ENCODE measurements around the gene GNAS-AS1. TPM values are rescaled to one million over a fixed set of nuclear protein-coding genes. Genes with fewer than 3 reads are reported as not detected.
A peak's percentile ranks its signal among the peaks of the same experiment; 100 is the strongest.

Gene GNAS-AS1
- total and polyA plus RNA-seq, 10 of the 15 experiments (the other 5 are each of a cell fraction or from before 2014, with no cell fraction given): 0.06 to 2.7 (median 1.2) TPM

- Histone ChIP-seq H3K9ac (ENCODE audit: control insufficient read depth, insufficient read depth, low read length) (no peak overlapping the region), H2AFZ (ENCODE audit: control insufficient read depth, low read depth, low read length) (no peak overlapping the region), H3K79me2 (ENCODE audit: control insufficient read depth, insufficient read depth, low read length) (no peaks in the 10 kb centered on the region), H4K20me1 (ENCODE audit: control insufficient read depth, insufficient read depth) (no peaks in the 10 kb centered on the region), H3K4me2 (ENCODE audit: control insufficient read depth, insufficient read depth) (no peak overlapping the region), H3K4me3 (no peak overlapping the region), H3K4me1 (ENCODE audit: control insufficient read depth, insufficient read depth, low read length) (no peaks in the 10 kb centered on the region), H3K36me3 (ENCODE audit: control insufficient read depth in 2 of 2, insufficient read depth in 2 of 2, low read length in 1 of 2) (no peaks in the 10 kb centered on the region), H3K27me3 (replicated peaks in 1 of 2; ENCODE audit: control insufficient read depth in 2 of 2, insufficient read depth in 2 of 2, low read length in 1 of 2) (peaks cover 0 to 8% of the 10 kb centered on the region in 2 experiments; a peak in 2 of 4 replicates), H3K9me3 (replicated peaks; ENCODE audit: control insufficient read depth, insufficient read depth, low read length) (no peaks in the 10 kb centered on the region), H3K27ac (ENCODE audit: control insufficient read depth, insufficient read depth) (no peak overlapping the region)
- BruUV-seq (replicated peaks): no TSS peak
- ChIA-PET CTCF (no interaction called here), RAD21 (ENCODE audit: unreplicated experiment) (no interaction called here), POLR2A (no interaction called here), SMC1A (ENCODE audit: uncharacterized antibody, unreplicated experiment) (no interaction called here)
- intact Hi-C loops (cut with micrococcal nuclease; ENCODE audit: unreplicated experiment): no loop called here
- in situ Hi-C loops (cut with MboI): no loop called here
- DNase-seq (ENCODE audit: low read depth, low spot score) (no peak), FAIRE-seq (no peak), ATAC-seq (no peak)
- 35% methylated on average over 6 of the region's 6 CpGs for WGBS (ENCODE audit: insufficient coverage, insufficient replicate concordance, low lambda C conversion rate, missing lambda C conversion rate)
- TF ChIP-seq ZNF207 (IDR thresholded peaks at IDR 0.05; ENCODE audit: borderline replicate concordance): no peak
- no peak for TF ChIP-seq CBFB (IDR thresholded peaks at IDR 0.05; ENCODE audit: low read depth)
- TF ChIP-seq RAD21 (IDR thresholded peaks at IDR 0.05; ENCODE audit: insufficient read depth, low read depth, low read length): no peak
- TF ChIP-seq SUZ12 (IDR thresholded peaks at IDR 0.05; ENCODE audit: unreplicated experiment): no peak
Measured at GRCh38 chr20:58772786-58773185, 77.9 kb downstream of the GNAS-AS1 start.

MicroRNA genes within 50 kb of the gene (microRNA counts, 767-probe panel; counts per million panel counts)
- microRNA hsa-miR-296-3p: 55.3 counts per million
- 2,876 counts per million, percentile 87 among the panel's probes with 10 or more counts for microRNA hsa-miR-296-5p
- 55.3 counts per million for microRNA hsa-miR-298

Small RNA genes within 50 kb of the gene (microRNA-seq; reads per million reads assigned to microRNA genes)
- not detected for gene MIR298

Small RNA genes within 50 kb of the gene (small RNA-seq; reads per million reads assigned to genes)
- not detected for gene MIR298
- gene RF02127: not detected
- not detected for gene RF02128
- gene RF02130: not detected
- gene RF02131: not detected

Other genes starting within 250 kb of the GNAS-AS1 start
Only the 7 nearest of the 8 such genes appear.
- 12.2 and 14.1 TPM in 2 replicates for gene NPEPL1, start 158.1 kb downstream of the GNAS-AS1 start, total RNA-seq (2014; rRNA removed)
- 8.0 and 9.0 TPM in 2 replicates for gene NPEPL1, start 158.1 kb downstream of the GNAS-AS1 start, total RNA-seq (2014; rRNA removed; fragmentation: Illumina TruSeq; extraction: Trizol)
- gene NPEPL1, start 158.1 kb downstream of the GNAS-AS1 start, total RNA-seq (2021): 19.5 and 21.3 TPM in 2 replicates
- gene NPEPL1, start 158.1 kb downstream of the GNAS-AS1 start, polyA plus RNA-seq (2011; rRNA removed): 1.8 and 3.1 TPM in 2 replicates
- 1.6 and 6.1 TPM in 2 replicates for gene NPEPL1, start 158.1 kb downstream of the GNAS-AS1 start, polyA plus RNA-seq (2014; fragmentation: Illumina TruSeq; extraction: Trizol)
- under 1 TPM; 0.08 to 0.80 TPM for gene NPEPL1, start 158.1 kb downstream of the GNAS-AS1 start, polyA plus RNA-seq (2014; fragmentation: Nextera tagmentation; extraction: Ambion mirVana)
- 20.0 and 23.1 TPM in 2 replicates for gene NPEPL1, start 158.1 kb downstream of the GNAS-AS1 start, polyA plus RNA-seq (2014; rRNA removed)
- 10 to 100 TPM; 11.4 to 13.1 TPM for gene NPEPL1, start 158.1 kb downstream of the GNAS-AS1 start, polyA plus RNA-seq (2016; fragmentation: Nextera tagmentation; extraction: Ambion mirVana)
- gene GNAS, start 1.8 kb upstream of the GNAS-AS1 start, total RNA-seq (2014; rRNA removed): 399 and 405 TPM in 2 replicates
- 368 and 389 TPM in 2 replicates for gene GNAS, start 1.8 kb upstream of the GNAS-AS1 start, total RNA-seq (2014; rRNA removed; fragmentation: Illumina TruSeq; extraction: Trizol)
- 792 and 818 TPM in 2 replicates for gene GNAS, start 1.8 kb upstream of the GNAS-AS1 start, total RNA-seq (2021)
- gene GNAS, start 1.8 kb upstream of the GNAS-AS1 start, polyA plus RNA-seq (2011; rRNA removed): 449 and 706 TPM in 2 replicates
- gene GNAS, start 1.8 kb upstream of the GNAS-AS1 start, polyA plus RNA-seq (2014; fragmentation: Illumina TruSeq; extraction: Trizol): 838 and 950 TPM in 2 replicates
- gene GNAS, start 1.8 kb upstream of the GNAS-AS1 start, polyA plus RNA-seq (2014; fragmentation: Nextera tagmentation; extraction: Ambion mirVana): 100 to 1,000 TPM; 242 to 344 TPM
- 625 and 680 TPM in 2 replicates for gene GNAS, start 1.8 kb upstream of the GNAS-AS1 start, polyA plus RNA-seq (2014; rRNA removed)
- gene GNAS, start 1.8 kb upstream of the GNAS-AS1 start, polyA plus RNA-seq (2016; fragmentation: Nextera tagmentation; extraction: Ambion mirVana): 100 to 1,000 TPM; 209 to 261 TPM
- gene NELFCD, start 130.4 kb upstream of the GNAS-AS1 start, total RNA-seq (2014; rRNA removed): 68.7 and 74.9 TPM in 2 replicates
- gene NELFCD, start 130.4 kb upstream of the GNAS-AS1 start, total RNA-seq (2014; rRNA removed; fragmentation: Illumina TruSeq; extraction: Trizol): 46.3 and 54.3 TPM in 2 replicates
- 68.9 and 82.1 TPM in 2 replicates for gene NELFCD, start 130.4 kb upstream of the GNAS-AS1 start, total RNA-seq (2021)
- 76.5 and 86.8 TPM in 2 replicates for gene NELFCD, start 130.4 kb upstream of the GNAS-AS1 start, polyA plus RNA-seq (2011; rRNA removed)
- gene NELFCD, start 130.4 kb upstream of the GNAS-AS1 start, polyA plus RNA-seq (2014; fragmentation: Illumina TruSeq; extraction: Trizol): 83.4 and 89.7 TPM in 2 replicates
- 10 to 100 TPM in 1 of 2 experiments, 1 to 10 TPM in 1; 8.9 to 16.7 TPM for gene NELFCD, start 130.4 kb upstream of the GNAS-AS1 start, polyA plus RNA-seq (2014; fragmentation: Nextera tagmentation; extraction: Ambion mirVana)
- 79.8 and 83.6 TPM in 2 replicates for gene NELFCD, start 130.4 kb upstream of the GNAS-AS1 start, polyA plus RNA-seq (2014; rRNA removed)
- 100 to 1,000 TPM; 107 to 109 TPM for gene NELFCD, start 130.4 kb upstream of the GNAS-AS1 start, polyA plus RNA-seq (2016; fragmentation: Nextera tagmentation; extraction: Ambion mirVana)
- 110 and 139 TPM in 2 replicates for gene CTSZ, start 156.4 kb upstream of the GNAS-AS1 start, total RNA-seq (2014; rRNA removed)
- gene CTSZ, start 156.4 kb upstream of the GNAS-AS1 start, total RNA-seq (2014; rRNA removed; fragmentation: Illumina TruSeq; extraction: Trizol): 177 and 192 TPM in 2 replicates
- gene CTSZ, start 156.4 kb upstream of the GNAS-AS1 start, total RNA-seq (2021): 225 and 233 TPM in 2 replicates
- 92.8 and 169 TPM in 2 replicates for gene CTSZ, start 156.4 kb upstream of the GNAS-AS1 start, polyA plus RNA-seq (2011; rRNA removed)
- gene CTSZ, start 156.4 kb upstream of the GNAS-AS1 start, polyA plus RNA-seq (2014; fragmentation: Illumina TruSeq; extraction: Trizol): 301 and 321 TPM in 2 replicates
- 10 to 100 TPM in 1 of 2 experiments, 1 to 10 TPM in 1; 6.0 to 14.0 TPM for gene CTSZ, start 156.4 kb upstream of the GNAS-AS1 start, polyA plus RNA-seq (2014; fragmentation: Nextera tagmentation; extraction: Ambion mirVana)
- 215 and 256 TPM in 2 replicates for gene CTSZ, start 156.4 kb upstream of the GNAS-AS1 start, polyA plus RNA-seq (2014; rRNA removed)
- gene CTSZ, start 156.4 kb upstream of the GNAS-AS1 start, polyA plus RNA-seq (2016; fragmentation: Nextera tagmentation; extraction: Ambion mirVana): 10 to 100 TPM in 1 of 2 experiments, 1 to 10 TPM in 1; 8.0 to 11.8 TPM
- 0.06 and 0.11 TPM in 2 replicates for gene TUBB1, start 168.5 kb upstream of the GNAS-AS1 start, total RNA-seq (2014; rRNA removed)
- gene TUBB1, start 168.5 kb upstream of the GNAS-AS1 start, total RNA-seq (2014; rRNA removed; fragmentation: Illumina TruSeq; extraction: Trizol): 0.04 TPM in 1 of 2 replicates, not detected in the other
- not detected in 2 replicates for gene TUBB1, start 168.5 kb upstream of the GNAS-AS1 start, total RNA-seq (2021)
- gene TUBB1, start 168.5 kb upstream of the GNAS-AS1 start, polyA plus RNA-seq (2011; rRNA removed): 0.03 and 0.07 TPM in 2 replicates
- 0.04 TPM in 1 of 2 replicates, not detected in the other for gene TUBB1, start 168.5 kb upstream of the GNAS-AS1 start, polyA plus RNA-seq (2014; fragmentation: Illumina TruSeq; extraction: Trizol)
- gene TUBB1, start 168.5 kb upstream of the GNAS-AS1 start, polyA plus RNA-seq (2014; fragmentation: Nextera tagmentation; extraction: Ambion mirVana): under 1 TPM in 1 of 2 experiments, not detected in 1; 0.02 TPM
- 0.05 TPM in 1 of 2 replicates, not detected in the other for gene TUBB1, start 168.5 kb upstream of the GNAS-AS1 start, polyA plus RNA-seq (2014; rRNA removed)
- gene TUBB1, start 168.5 kb upstream of the GNAS-AS1 start, polyA plus RNA-seq (2016; fragmentation: Nextera tagmentation; extraction: Ambion mirVana): under 1 TPM; 0.13 to 0.20 TPM
- 49.0 and 61.6 TPM in 2 replicates for gene ATP5F1E, start 181.4 kb upstream of the GNAS-AS1 start, total RNA-seq (2014; rRNA removed)
- gene ATP5F1E, start 181.4 kb upstream of the GNAS-AS1 start, total RNA-seq (2014; rRNA removed; fragmentation: Illumina TruSeq; extraction: Trizol): 96.3 and 96.9 TPM in 2 replicates
- 96.4 and 107 TPM in 2 replicates for gene ATP5F1E, start 181.4 kb upstream of the GNAS-AS1 start, total RNA-seq (2021)
- gene ATP5F1E, start 181.4 kb upstream of the GNAS-AS1 start, polyA plus RNA-seq (2011; rRNA removed): 137 and 138 TPM in 2 replicates
- 35.2 and 53.1 TPM in 2 replicates for gene ATP5F1E, start 181.4 kb upstream of the GNAS-AS1 start, polyA plus RNA-seq (2014; fragmentation: Illumina TruSeq; extraction: Trizol)
- 100 to 1,000 TPM; 169 to 219 TPM for gene ATP5F1E, start 181.4 kb upstream of the GNAS-AS1 start, polyA plus RNA-seq (2014; fragmentation: Nextera tagmentation; extraction: Ambion mirVana)
- gene ATP5F1E, start 181.4 kb upstream of the GNAS-AS1 start, polyA plus RNA-seq (2014; rRNA removed): 79.8 and 89.2 TPM in 2 replicates
- 100 to 1,000 TPM; 391 to 407 TPM for gene ATP5F1E, start 181.4 kb upstream of the GNAS-AS1 start, polyA plus RNA-seq (2016; fragmentation: Nextera tagmentation; extraction: Ambion mirVana)
- 123 and 138 TPM in 2 replicates for gene PRELID3B, start 191.9 kb upstream of the GNAS-AS1 start, total RNA-seq (2014; rRNA removed)
- gene PRELID3B, start 191.9 kb upstream of the GNAS-AS1 start, total RNA-seq (2014; rRNA removed; fragmentation: Illumina TruSeq; extraction: Trizol): 119 and 125 TPM in 2 replicates
- 86.1 and 96.0 TPM in 2 replicates for gene PRELID3B, start 191.9 kb upstream of the GNAS-AS1 start, total RNA-seq (2021)
- gene PRELID3B, start 191.9 kb upstream of the GNAS-AS1 start, polyA plus RNA-seq (2011; rRNA removed): 114 and 159 TPM in 2 replicates
- gene PRELID3B, start 191.9 kb upstream of the GNAS-AS1 start, polyA plus RNA-seq (2014; fragmentation: Illumina TruSeq; extraction: Trizol): 98.8 and 123 TPM in 2 replicates
- 100 to 1,000 TPM; 130 to 151 TPM for gene PRELID3B, start 191.9 kb upstream of the GNAS-AS1 start, polyA plus RNA-seq (2014; fragmentation: Nextera tagmentation; extraction: Ambion mirVana)
- gene PRELID3B, start 191.9 kb upstream of the GNAS-AS1 start, polyA plus RNA-seq (2014; rRNA removed): 72.5 and 73.9 TPM in 2 replicates
- gene PRELID3B, start 191.9 kb upstream of the GNAS-AS1 start, polyA plus RNA-seq (2016; fragmentation: Nextera tagmentation; extraction: Ambion mirVana): 100 to 1,000 TPM; 141 to 146 TPM